ENCODE data around the gene MED12L.
A peak's percentile ranks its signal among the peaks of the same experiment; 100 is the strongest.
"Not testable (repeated sequence)": the region's sequence is repeated elsewhere in the genome, so short reads cannot be mapped to it uniquely, and the experiment has no call there.

Gene MED12L

GRCh38 chr3:151085227-151085888 is at the start of gene MED12L:
Gene MED12L, plus strand, starts transcription at chr3:151085664. Its CDS starts 1,263 bp downstream, at chr3:151086927.
- DNase-seq: peak; percentile 87

- no peak for DNase-seq
These were observed 47.6 kb upstream of the MED12L start for GRCh38 chr3:151037746-151038477.

DNA sequence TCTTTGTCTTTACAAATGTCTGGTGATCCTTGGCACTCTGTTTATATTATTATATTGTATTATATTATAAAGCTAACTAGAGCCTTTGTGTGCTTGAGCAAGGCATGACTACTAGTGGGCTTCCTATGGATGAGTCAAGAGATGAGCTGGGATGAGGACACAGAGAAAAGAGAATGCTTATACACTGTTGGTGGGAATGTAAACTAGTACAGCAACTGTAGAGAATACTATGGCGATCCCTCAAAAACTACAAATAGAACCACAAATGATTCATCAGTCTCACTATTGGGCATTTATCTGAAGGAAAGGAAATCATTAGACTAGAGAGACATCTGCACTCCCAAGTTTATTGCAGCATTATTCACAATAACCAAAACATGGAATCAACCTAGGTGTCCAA is 40.8 kb upstream of the MED12L start:
- no peak for DNase-seq

GRCh38 chr3:151047636-151048035 is 37.8 kb upstream of the MED12L start:
- DNase-seq: no peak

GRCh38 chr3:151051533-151051932 is 33.9 kb upstream of the MED12L start:
- no peak for DNase-seq

- DNase-seq: no peak
These were observed 33.1 kb upstream of the MED12L start for GRCh38 chr3:151052346-151052745.

DNA sequence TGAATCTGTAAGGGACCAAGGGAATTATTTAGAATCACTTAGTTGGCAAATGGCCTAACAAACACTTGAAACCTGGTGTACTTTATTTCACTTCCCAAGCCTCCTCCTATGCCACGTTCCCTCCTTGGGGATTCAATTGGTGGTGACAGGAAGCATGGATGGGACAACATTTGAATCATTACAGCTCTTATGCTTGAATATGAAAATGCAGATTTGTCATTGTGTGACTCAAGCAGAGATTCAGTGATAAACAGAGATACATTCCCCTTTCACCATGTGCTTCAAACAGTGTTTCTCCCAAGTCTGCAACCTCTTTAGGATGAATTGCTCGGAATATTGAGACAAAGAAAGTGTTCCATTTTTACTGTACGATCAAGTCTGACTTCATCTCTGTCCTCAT is 32.7 kb upstream of the MED12L start:
- DNase-seq: no peak

- DNase-seq: no peak
These were observed 26.7 kb upstream of the MED12L start for GRCh38 chr3:151058740-151059139.

GRCh38 chr3:151062611-151063010 is 22.9 kb upstream of the MED12L start:
- DNase-seq: no peak

- peak; percentile 12 for DNase-seq
These were observed 18.3 kb upstream of the MED12L start for GRCh38 chr3:151067158-151067557.

GRCh38 chr3:151072842-151073241 is 12.6 kb upstream of the MED12L start:
- DNase-seq: not testable (repeated sequence)

DNA sequence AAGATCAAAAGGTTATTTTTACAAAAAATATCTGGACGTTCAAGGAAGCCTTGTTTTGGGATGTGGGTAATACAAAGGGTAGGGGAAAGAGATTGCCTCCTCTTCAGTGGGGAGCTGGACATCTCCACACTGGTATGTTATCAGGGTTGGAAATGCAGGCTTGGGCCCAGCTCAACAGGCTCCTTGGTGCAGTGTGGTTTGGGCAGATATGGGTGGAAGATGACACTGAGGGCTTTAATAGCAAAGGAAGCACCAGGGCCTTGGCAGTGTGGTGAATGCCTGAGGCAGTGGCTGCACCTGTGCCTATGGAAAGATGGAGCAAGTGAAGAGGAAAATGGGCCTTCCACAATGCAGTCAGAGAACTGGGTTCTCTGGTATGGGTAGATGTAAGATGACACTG is 11.2 kb upstream of the MED12L start:
- DNase-seq: no peak

- peak; percentile 40 for DNase-seq
These were observed 9.4 kb upstream of the MED12L start for GRCh38 chr3:151075869-151076562.

DNA sequence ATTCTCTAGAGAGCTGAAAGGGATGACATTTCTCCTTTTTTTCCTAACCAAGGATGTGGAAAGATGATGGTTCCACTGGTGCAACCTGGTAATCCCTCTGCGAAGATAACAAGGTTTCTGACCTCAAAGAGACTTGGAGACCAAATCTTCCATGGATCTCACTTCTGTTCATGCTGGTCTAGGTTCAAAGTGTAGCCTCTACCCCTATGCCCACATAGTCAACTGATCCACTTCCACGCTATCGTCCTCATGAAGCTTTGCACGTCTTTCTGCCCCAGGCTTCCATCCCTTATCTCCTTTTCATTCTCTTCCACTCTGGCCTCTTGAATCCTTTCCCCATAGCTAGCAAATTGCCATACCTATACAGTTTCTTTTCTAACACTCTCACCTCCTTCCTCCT is 8.8 kb upstream of the MED12L start:
- no peak for DNase-seq

DNA sequence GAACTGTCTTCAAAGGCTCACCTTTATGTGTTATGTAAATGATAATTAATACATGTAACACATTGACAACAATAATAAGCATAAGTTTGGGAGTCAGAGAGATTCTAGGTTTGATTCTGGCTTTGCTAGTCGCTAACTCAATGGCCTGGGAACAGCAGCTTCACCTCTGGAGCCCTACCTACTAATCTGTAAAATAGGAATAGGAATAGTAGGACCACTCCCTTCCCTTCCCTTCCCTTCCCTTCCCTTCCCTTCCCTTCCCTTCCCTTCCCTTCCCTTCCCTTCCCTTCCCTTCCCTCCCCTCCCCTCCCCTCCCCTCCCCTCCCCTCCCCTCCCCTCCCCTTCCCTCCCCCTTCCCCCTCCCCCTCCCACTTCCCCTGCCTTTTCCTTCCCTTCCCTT is 4.4 kb upstream of the MED12L start:
- DNase-seq: not testable (repeated sequence)

- DNase-seq: peak; percentile 14
These were observed 2.3 kb upstream of the MED12L start for GRCh38 chr3:151082880-151083838.

DNA sequence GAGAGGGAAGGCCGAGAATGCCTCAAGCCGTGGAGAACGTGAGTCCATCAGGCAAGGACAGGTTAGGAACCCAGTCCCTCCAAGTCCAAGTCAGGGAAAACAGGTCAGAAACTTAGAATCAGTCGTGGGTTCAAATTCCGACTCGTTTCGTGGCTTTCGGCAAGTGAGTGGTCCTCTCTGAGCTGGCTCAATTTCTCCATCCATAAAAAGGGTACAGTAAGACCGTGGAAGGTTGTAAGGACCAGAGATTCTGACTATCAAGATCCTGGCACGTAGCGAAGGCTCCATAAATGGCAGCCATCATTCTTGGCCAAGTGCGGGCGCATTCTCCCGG is 604 bp upstream of the MED12L start:
- no peak for DNase-seq

- DNase-seq: peak; percentile 49
These were observed 522 bp downstream of the MED12L start for GRCh38 chr3:151085889-151086483.

- DNase-seq: peak; percentile 86
These were observed 1.3 kb downstream of the MED12L start for GRCh38 chr3:151086484-151087456.

DNA sequence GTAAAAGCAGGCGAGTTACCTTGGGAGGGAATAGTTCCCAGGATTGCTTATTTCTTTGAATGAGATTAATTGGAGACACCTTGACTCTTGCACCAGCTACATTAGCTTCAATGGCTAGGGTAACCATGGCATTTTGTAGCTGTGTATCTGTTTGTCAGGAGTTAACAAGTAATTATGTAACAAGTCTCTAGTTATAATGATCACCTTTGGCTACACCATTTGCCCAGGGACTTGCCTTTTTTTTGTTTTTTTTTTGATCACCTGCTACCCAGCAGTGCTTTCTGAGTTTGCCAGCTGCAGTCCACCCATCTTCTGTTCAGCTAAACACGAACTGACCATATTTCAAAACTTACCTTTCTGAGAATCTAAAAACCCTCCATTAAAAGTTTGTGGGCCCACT is 2.2 kb downstream of the MED12L start:
- DNase-seq: no peak

- DNase-seq: no peak
These were observed 6.4 kb downstream of the MED12L start for GRCh38 chr3:151091685-151092345.
